DND-41 (cell line): ENCODE results near the gene FAM107B.

ENCODE experiments used
- EZH2 ChIP-seq: IDR thresholded peaks from 3 replicates; pipeline ENCODE4 v1.6.1; 2012; ENCODE audit warnings: borderline replicate concordance, low read depth, mild to moderate bottlenecking, moderate library complexity, low read length, inconsistent platforms; ENCODE audit not compliant: severe bottlenecking
- TF ChIP-seq, protein P1 (sequence below): IDR thresholded peaks from 2 replicates; pipeline ENCODE4 v1.5.1; 2012; ENCODE audit warnings: borderline replicate concordance, low read length, moderate library complexity, mild to moderate bottlenecking; ENCODE audit not compliant: poor library complexity, severe bottlenecking; ENCODE audit errors: extremely low read depth

- TF ChIP-seq, protein P1, sequence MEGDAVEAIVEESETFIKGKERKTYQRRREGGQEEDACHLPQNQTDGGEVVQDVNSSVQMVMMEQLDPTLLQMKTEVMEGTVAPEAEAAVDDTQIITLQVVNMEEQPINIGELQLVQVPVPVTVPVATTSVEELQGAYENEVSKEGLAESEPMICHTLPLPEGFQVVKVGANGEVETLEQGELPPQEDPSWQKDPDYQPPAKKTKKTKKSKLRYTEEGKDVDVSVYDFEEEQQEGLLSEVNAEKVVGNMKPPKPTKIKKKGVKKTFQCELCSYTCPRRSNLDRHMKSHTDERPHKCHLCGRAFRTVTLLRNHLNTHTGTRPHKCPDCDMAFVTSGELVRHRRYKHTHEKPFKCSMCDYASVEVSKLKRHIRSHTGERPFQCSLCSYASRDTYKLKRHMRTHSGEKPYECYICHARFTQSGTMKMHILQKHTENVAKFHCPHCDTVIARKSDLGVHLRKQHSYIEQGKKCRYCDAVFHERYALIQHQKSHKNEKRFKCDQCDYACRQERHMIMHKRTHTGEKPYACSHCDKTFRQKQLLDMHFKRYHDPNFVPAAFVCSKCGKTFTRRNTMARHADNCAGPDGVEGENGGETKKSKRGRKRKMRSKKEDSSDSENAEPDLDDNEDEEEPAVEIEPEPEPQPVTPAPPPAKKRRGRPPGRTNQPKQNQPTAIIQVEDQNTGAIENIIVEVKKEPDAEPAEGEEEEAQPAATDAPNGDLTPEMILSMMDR = no peak
- no peak for TF ChIP-seq EZH2
Measured at GRCh38 chr10:14563359-14563940, 211.2 kb downstream of the FAM107B start.
